HG03175 (cell line): ENCODE measurements around the gene DOC2B.
"Not testable (repeated sequence)": the region's sequence is repeated elsewhere in the genome, so short reads cannot be mapped to it uniquely, and the experiment has no call there.

Experiments used
- ATAC-seq: cut with Tn5 transposase; IDR thresholded peaks from one replicate; pipeline ENCODE4 v1.9.1; 2021; ENCODE audit warnings: mild to moderate bottlenecking, moderate library complexity; ENCODE audit not compliant: unreplicated experiment

Gene DOC2B

DNA sequence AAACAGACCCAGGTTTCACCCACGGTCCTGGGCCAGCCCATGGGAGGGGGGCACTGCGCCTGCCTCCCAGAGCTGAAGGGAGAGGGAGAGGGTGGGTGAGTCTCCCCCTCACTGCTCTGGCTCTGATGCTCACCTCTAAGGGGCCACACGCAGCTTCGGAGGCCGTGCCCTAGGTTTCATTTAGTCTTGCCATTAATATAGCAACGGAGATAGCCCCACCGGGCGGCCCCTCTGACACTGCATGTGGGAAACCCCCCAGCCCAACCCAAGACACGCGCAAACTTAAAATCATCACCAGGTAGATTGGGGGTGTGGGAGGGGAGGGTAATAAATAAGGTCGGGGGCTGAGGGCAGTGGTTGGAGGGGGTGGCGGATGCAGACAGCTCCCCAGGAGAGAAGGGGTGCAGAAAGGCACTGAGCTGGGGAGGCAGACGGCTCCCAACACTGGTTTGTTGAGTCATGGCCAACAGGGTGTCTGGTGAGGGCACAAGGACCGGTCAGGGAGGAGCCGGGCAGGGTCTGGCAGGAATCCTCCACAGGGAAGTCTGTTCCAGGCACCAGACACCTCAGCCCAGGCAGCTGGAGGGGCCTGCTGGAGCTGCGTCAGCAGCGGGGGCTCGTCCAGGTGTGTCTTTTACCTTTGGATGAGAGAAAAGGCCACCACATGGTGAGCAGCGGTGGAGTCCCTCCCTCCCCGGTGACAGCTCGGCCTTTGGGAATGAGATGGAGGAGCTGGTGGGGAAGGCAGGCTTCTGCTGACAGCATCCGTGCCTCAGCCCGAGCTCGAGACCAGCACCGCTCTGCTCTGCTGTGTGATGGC is 32.0 kb upstream of the DOC2B start:
- no peak for ATAC-seq

DNA sequence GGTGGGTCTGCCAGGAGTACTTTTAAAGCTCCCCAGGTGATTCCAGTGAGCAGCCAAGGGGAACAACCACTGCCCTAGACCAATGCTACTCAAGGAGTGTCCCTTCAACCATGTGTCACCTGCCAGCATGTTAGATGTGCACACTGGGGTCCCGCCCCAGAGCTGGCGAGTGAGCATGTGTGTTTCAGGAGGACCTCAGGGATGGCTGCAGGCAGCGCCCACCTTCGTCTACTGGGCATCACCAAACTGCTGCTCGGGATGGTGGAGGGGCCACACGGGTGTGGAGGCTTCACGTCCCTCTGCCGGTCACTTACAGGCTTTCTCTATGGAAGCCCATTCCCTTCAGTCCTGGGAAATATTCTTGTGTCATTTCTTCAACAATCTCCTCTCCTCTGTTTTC is 29.0 kb upstream of the DOC2B start:
- ATAC-seq = no peak

DNA sequence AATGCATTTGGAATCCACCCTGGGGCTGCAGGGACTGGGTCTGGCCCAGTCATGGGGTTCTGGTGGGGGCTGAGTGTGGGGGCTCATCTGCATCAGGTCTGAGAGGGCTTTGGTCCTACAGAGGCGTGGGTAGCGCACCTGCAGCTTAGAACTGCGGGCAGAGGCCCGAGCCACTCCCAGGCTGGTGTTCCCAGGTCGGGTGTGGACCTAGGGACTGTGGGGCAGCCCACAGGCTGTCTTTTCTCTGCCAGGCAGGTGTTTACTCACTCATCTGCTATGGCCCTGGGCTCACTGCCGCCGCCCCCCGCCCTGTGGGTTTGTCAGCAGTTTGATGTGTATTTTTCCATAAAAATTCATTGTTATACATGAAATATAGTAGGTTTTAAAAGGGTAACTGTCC is 27.0 kb upstream of the DOC2B start:
- ATAC-seq = no peak

DNA sequence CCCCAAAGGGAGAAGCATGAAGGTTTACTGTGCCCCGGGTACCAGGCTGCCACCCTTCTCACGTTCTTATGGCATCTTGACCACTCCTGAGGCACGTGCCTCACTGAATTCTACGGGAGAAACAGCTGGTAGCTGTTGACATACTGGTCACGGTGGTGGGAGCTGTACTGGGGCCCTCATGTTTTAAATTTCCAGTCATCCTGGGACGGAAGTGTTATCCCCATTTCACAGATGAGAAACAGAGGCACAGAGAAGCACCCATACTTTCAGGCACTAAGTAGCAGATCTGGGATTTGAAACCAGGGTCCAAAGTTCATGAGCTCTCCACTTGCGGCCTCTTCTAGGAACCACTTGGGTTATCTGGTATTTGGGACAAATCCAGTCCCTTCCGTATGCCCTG is 26.3 kb upstream of the DOC2B start:
- no peak for ATAC-seq

DNA sequence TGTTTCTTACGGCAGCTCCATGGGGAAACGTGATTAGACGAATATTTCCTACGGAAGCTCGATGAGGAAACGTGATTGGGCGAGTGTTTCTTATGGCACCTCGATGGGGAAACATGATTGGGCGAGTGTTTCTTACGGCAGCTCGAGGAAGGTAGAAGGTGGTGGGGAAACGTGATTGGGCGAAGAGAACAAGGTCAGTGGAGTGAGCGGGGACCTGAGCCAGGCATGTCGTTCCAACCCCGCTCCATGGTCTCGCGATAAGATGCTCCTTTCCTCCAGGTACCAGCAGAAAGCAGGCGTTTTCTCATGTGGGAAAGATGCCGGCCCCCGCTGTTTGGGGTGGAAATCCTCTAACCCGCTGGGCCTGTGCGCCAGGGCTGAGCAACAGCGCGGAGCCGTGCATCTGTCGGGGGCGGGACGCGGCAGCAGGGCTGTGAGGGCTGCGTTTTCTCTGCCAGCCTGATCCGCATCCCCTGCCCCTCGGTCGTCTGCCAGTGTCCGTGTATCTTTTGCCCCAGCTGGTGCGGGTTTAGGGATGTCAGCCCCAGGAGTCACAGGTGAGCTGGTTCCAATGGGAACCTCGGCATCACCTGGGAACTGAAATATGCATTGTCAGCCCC is 25.6 kb upstream of the DOC2B start:
- no peak for ATAC-seq

DNA sequence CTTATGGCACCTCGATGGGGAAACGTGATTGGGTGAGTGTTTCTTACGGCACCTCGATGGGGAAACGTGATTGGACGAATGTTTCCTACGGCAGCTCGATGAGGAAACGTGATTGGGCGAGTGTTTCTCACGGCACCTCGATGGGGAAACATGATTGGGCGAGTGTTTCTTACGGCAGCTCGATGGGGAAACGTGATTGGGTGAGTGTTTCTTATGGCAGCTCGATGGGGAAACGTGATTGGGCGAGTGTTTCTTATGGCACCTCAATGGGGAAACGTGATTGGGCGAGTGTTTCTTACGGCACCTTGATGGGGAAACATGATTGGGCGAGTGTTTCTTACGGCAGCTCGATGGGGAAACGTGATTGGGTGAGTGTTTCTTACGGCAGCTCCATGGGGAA is 25.0 kb upstream of the DOC2B start:
- not testable (repeated sequence) for ATAC-seq

DNA sequence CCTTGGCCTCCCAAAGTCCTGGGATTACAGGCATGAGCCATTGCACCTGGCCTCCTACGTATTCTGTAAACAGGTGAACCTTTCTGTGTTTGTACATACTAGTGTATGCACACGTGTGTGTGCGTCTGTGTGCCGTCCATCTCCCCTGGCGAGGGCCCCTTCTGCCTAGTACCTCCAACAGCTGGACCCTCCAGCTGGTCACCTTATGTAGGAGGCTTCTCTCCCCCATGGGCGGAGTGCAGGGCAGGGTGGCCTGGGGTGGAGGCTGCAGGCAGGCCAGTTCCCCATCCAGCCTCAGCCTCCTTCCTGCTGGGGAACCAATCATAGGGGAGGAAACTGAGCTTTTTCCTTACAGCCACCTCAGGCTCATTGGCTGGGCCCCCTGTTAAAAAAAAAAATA is 24.4 kb upstream of the DOC2B start:
- ATAC-seq = no peak

DNA sequence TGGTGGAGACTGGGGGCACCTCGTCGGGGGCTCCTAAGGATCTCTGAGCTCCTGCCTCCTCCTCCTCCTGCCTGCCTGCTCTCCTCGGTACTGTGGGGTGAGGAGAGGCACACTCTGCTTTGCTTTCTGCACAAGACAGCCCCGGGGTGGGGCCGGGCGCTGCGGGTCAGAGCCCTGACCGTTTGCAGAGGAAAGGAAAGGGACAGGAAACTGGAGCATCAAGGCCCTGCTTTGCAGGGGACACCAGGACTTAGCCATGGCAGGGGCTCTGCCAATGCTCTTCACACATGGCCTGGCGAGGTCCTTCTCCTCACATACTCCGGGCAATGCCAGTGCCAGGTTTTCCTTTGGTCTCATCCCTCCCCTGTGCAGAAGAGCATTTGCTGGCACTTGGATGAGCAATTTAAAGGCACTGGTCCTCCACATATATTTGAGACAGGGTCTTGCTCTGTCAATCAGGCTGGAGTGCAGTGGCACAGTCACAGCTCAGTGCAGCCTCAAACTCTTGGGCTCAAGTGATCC is 23.8 kb upstream of the DOC2B start:
- no peak for ATAC-seq

DNA sequence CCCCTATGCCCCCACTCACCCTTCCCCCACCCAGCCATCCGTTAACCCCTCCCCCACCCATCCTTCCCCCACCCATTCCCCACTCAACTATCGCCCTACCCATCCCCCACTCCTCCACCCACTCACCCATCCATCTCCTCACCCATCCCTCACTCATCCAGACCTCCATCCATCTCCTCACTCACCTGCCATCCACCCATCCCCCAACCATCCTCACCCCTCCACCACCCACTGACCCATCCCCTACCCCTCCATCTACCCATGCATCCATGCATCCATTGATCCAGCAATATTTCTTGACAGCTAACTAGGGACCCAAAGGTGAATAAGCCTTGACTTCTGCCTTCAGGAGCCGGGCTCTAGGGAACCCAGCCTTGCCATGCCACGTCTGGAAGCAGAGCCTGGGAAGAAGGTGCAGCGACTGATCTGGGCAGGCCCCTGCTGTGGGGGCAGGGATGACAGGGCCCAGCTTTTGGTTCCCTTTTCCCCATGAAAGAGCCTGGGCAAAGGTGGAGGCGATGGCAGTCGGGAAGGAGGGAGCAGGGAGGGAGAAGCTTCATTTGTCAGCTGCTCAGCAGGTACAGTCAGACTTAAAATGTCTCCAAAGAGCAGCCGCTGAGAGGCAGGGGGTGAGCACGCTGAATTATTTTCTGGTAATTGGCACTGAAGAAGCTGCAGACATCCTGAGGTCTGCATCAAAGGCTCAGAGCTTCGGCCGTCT is 23.1 kb upstream of the DOC2B start:
- no peak for ATAC-seq

DNA sequence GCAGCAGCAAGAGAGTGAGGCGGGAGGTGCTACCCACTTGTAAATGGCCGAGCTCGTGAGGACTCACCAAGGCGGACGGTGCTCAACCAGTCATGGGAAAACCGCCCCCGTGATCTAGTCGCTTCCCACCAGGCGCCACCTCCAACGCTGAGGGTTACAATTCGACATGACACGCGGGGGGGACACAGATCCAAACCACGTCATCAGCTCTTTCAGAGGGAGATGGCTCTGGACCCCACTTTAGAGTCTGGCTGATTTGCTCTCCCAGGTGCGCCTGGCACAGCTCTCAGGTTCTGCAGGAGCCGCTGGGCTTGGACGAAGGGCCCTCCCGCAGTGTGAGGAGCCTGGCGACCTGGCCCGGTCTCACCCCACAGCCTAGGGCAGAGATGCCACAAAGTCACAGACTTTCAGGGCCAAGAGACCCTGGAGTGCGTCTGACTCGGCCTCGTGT is 21.1 kb upstream of the DOC2B start:
- no peak for ATAC-seq

DNA sequence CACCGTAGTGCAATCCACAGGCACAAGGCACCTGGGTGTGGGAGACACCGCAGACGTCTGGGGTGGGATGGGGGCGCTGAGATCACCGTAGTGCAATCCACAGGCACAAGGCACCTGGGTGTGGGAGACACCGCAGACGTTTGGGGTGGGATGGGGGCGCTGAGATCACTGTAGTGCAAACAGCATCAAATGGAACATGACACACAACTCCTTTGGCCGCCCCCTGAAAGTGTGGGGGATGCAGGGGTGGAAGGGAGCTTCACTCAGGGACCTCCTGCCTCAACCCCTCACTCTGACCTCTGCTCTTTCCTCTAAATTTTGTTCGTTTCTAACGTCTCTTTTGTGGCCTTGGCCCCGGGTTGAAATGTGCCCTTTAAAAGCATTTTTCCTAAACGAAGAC is 20.3 kb upstream of the DOC2B start:
- ATAC-seq = not testable (repeated sequence)

DNA sequence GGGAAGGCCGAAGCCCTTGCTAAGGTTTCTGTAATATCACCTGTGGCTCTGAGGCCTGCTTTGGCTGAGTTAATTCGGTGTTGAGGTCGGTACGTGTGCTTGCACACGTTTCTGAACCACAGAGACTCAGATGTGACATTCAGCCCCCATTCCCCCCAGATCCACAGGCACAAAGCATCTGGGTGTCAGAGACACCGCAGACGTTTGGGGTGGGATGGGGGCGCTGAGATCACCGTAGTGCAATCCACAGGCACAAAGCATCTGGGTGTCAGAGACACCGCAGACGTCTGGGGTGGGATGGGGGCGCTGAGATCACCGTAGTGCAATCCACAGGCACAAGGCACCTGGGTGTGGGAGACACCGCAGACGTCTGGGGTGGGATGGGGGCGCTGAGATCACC is 19.8 kb upstream of the DOC2B start:
- not testable (repeated sequence) for ATAC-seq

DNA sequence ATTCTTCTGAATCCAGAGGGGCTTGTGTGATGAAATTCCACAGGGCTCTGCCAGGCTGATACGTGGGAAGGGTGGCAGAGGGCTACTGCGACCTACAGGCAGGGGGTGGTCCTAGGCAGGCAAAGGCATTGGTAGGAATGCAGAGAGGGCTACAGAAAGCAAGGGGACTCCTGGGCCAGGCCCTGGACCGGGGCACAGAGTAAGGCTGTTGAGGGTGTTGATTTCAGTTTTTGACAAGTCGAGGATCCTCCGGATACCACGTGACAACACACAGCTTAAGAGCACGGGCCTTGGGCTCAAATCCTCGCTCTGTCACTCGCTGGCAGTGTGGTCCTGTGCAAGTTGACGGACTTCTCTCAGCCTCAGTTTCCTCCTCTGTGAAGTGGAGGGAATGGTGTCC is 19.1 kb upstream of the DOC2B start:
- no peak for ATAC-seq

DNA sequence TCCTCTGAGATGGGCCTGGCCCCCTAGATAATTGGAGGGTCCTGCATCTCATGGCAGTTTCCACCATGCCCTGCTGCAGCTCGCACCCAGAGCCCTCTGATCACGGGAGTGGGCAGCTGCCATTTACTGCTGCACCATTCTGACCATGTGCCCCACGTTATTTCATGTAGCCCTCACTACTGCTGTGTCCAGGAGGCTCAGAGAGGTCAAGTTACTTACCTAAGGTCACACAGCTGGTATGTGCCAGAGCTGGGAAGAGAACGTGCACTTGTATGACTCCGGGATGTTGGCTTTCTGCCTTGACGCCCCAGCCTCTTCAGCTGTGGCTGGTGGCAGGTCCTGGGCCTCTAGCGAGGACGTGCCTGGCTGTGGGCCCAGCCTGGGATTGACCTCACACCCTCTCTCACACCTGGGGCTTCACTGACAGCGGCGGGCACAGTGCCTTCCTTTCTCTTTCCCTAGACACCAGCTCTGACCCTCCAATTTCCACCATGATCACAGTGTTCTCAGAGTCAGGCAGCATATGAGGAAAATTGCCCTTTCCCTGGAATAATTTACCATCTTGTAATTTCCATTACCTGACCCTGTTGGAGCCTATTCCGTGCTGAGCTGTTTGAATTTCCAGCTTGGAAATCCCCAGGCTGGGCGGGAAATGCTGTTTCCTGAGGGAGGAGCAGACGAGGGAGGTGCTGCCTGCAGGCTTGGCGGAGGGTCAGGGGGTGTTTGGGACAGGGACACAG is 18.5 kb upstream of the DOC2B start:
- no peak for ATAC-seq

DNA sequence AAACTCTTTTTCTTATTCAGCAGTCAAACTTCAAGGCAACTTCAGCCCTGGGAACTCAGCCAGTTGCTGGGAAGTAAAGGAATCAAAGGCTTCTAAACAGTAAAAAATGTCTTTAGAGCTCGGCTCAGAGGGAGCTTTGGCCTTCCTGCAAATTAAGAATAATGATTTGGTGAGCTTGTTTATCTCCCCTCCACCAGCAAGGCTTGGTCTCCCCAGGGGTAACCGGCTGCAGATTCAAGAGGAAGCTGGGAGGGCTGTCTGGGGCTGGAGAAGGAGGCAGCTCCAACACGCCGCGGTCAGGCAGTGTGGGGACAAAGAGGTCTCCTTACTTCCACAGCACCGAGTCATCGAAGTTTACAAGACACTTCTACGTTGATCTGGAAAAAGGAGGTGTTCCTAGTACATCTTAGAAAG is 17.7 kb upstream of the DOC2B start:
- ATAC-seq = no peak

DNA sequence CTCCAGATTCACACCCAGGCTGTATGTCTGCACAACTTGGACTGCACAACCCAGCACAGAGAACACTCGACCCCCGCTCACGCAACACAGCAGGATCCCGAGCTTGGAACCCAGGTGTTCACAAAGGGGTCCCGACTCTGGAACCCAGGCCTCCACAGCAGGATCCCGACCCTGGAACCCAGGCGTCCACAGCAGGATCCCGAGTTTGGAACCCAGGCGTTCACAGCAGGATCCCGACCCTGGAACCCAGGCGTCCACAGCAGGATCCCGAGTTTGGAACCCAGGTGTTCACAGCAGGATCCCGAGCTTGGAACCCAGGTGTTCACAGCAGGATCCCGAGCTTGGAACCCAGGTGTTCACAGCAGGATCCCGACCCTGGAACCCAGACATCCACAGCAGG is 16.8 kb upstream of the DOC2B start:
- not testable (repeated sequence) for ATAC-seq

DNA sequence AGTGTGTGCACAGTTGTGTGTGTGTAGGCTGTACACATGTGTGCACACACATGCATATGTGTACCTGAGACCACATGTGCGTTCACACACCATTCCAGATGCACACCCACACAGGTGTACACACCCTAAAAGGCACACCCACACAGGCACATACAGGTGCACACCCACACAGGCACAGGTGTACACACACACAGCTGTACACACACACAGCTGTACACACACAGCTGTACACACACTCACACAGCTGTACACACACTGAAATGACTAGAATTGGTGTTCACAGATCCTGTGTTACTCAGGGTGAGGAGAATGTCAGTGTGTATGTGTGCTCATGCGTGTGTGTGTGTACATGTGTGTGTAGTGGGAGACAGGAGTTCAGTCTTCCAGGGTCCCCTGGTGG is 15.9 kb upstream of the DOC2B start:
- ATAC-seq = no peak

DNA sequence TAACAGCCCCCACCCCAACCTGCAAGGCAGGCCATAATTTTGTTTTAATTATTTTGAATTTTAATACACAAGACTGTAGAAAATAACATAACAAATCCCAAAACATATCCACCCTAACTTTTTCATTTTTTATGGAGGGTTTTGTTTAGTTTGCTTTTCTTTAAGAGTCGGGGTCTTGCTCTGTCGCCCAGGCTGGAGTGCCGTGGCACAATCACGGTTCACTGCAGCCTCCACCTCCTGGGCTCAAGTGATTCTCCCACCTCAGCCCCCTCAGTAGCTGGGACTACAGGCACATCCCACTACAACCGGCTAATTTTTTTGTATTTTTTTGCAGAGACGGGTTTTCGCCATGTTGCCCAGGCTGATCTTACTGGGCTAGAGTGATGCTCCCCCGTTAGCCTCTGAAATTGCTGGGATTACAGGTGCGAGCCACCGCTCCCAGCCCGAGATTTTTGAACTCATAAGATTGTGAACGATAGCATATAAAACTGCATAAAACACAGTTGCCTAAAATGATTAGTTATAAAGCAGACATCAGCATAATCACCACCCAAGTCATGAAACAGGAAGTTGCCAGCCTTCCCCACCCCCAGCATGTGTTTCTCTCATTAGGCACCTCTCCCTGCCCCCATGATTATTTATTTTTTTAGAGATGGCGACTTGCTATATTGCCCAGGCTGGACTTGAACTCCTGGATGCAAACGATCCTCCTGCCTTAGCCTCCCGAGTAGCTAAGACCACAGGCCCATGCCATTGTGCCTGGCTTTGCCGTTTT is 13.6 kb upstream of the DOC2B start:
- no peak for ATAC-seq

DNA sequence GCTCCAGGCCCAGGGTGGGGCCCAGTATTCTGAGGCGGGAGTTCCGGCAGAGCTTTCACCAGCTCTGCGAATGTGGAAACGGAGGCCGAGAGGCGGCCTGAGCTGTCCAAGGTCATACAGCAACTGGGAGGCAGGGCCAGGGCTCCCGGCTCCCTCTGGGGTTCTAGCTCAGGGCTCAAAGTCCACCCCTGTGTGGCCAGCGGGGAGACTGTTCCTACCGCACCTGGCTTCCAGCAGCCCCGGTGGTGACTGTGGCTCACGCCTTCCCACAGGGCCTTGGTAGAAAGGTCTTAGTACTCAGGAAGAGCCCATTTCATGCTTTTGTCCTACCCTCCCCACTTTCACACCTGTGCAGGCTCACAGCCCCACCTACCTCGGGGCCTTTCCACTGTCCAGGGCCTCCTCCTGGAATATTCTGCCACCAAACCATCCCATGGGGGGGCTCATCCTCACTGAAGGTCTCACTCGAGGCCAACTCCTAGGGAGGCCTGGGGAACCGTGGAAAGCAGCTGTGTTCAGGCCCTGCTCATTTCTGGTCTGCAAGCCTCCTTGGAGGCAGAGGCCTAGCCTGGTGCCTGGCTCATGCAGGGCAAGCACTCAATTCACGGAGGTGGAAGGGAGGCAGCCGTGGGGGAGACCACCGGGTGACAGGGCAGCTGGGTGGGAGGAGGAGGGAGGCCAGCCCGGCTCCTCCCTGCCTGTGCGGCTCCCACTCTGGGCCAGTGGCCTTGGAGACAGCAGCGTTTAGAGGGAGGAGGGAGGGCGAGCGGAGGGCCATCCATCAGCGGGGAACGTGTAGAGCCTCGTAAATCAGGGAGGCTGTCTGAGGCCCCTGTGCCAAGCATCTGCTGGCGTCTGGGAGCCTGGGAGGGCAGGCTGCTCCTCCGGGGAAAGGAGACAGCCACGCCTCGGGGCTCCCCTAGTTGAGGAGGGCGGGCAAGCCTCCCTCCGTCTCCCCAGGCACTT is 12.7 kb upstream of the DOC2B start:
- no peak for ATAC-seq
